ENCODE data around the gene FASN. TPM values are rescaled to one million over a fixed set of nuclear protein-coding genes. Genes with fewer than 3 reads are reported as not detected.

The FASN gene
- total RNA-seq, 4 donors from 2014 or later: 30.3 to 63.6 (median 44.8) TPM

DNA sequence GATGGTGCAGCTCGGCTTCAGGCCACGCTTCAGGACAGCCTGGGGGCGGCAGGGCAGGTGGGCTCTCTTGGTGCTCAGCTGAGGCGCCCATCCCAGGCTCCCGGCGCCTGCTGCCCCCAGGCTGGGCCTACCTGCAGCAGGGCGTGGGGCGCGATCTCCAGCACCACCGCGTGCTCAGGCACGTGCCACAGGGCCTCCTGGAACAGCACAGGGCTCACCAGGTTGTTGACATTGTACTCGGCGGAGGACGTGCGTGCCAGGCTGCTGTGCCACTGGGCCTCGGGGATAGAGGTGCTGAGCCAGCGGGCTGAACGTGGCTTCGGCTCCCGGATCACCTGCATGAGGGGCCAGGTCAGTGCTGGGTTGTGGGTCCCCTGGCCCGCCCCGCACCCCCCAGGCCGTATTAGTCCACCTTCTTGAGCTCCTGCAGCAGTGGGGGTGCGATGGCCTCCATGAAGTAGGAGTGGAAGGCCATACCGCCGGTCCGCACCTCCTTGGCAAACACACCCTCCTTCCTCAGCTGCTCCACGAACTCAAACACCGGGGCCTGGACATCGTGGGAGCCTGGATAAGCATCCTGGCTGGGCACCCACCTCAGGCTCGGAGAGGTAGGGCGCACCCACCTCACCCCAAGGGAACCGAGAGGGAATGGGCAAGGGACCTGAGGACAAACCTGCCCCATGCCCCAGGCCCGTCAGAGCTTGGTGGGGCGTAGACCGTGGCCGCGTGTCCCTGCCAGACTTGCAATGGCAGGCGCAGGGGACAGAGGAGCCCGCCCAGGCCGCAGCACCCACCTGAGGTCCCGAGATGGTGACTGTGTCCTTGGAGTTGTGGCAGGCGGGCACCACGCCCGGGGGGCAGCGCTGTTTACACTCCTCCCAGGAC, 9.0 kb downstream of the FASN start:
- intact Hi-C loops (cut with DNase I): no loop called here
- 92% methylated on average over 20 of the region's 47 CpGs for WGBS
- DNase-seq (ENCODE audit: extremely low spot score): no peak

GRCh38 chr17:82087961-82088837, 9.8 kb downstream of the FASN start:
- Histone ChIP-seq H3K36me3 (peaks cover 95 to 100% (median 100%) of the 10 kb centered on the region in 4 donors), H3K4me3 (no peak overlapping the region), H3K27me3 (no peaks in the 10 kb centered on the region), H3K9me3 (no peaks in the 10 kb centered on the region), H3K4me1 (no peaks in the 10 kb centered on the region), H3K27ac (replicated peaks in 1 of 4) (no peak overlapping the region)
- DNase-seq (ENCODE audit: extremely low spot score): no peak
- intact Hi-C loops (cut with DNase I): no loop called here
- TF ChIP-seq EP300 (IDR thresholded peaks at IDR 0.05) (no peak), POLR2A (IDR thresholded peaks at IDR 0.05; ENCODE audit: low read depth) (no peak), POLR2AphosphoS5 (IDR thresholded peaks at IDR 0.05) (no peak), CTCF (IDR thresholded peaks at IDR 0.05) (no peak)
- WGBS: 95% methylated on average over 47 of the region's 48 CpGs

More for the DNA sequence above, 9.0 kb downstream of the FASN start:
- no peaks in the 10 kb centered on the region for H3K4me1 ChIP-seq
- H3K27me3 ChIP-seq: no peaks in the 10 kb centered on the region
- H3K27ac ChIP-seq (replicated peaks in 1 of 4): no peak overlapping the region
- no peak overlapping the region for H3K4me3 ChIP-seq
- peaks cover 90 to 100% (median 100%) of the 10 kb centered on the region in 4 donors for H3K36me3 ChIP-seq
- H3K9me3 ChIP-seq: no peaks in the 10 kb centered on the region
- no peak for TF ChIP-seq POLR2A (IDR thresholded peaks at IDR 0.05; ENCODE audit: low read depth)
- TF ChIP-seq EP300 (IDR thresholded peaks at IDR 0.05): no peak

GRCh38 chr17:82086941-82087906, 10.8 kb downstream of the FASN start:
- H3K9me3 ChIP-seq: no peaks in the 10 kb centered on the region
- intact Hi-C loops (cut with DNase I): no loop called here
- H3K27me3 ChIP-seq: no peaks in the 10 kb centered on the region
- no peak for DNase-seq (ENCODE audit: extremely low spot score)
- H3K36me3 ChIP-seq: peaks cover 95 to 100% (median 100%) of the 10 kb centered on the region in 4 donors
- TF ChIP-seq POLR2A (IDR thresholded peaks at IDR 0.05; ENCODE audit: low read depth): no peak
- no peak for TF ChIP-seq EP300 (IDR thresholded peaks at IDR 0.05)
- TF ChIP-seq CTCF (IDR thresholded peaks at IDR 0.05): no peak
- TF ChIP-seq POLR2AphosphoS5 (IDR thresholded peaks at IDR 0.05): no peak
- no peaks in the 10 kb centered on the region for H3K4me1 ChIP-seq
- no peak overlapping the region for H3K4me3 ChIP-seq
- 87% methylated on average over 11 of the region's 39 CpGs for WGBS
- H3K27ac ChIP-seq (replicated peaks in 1 of 4): no peak overlapping the region

DNA sequence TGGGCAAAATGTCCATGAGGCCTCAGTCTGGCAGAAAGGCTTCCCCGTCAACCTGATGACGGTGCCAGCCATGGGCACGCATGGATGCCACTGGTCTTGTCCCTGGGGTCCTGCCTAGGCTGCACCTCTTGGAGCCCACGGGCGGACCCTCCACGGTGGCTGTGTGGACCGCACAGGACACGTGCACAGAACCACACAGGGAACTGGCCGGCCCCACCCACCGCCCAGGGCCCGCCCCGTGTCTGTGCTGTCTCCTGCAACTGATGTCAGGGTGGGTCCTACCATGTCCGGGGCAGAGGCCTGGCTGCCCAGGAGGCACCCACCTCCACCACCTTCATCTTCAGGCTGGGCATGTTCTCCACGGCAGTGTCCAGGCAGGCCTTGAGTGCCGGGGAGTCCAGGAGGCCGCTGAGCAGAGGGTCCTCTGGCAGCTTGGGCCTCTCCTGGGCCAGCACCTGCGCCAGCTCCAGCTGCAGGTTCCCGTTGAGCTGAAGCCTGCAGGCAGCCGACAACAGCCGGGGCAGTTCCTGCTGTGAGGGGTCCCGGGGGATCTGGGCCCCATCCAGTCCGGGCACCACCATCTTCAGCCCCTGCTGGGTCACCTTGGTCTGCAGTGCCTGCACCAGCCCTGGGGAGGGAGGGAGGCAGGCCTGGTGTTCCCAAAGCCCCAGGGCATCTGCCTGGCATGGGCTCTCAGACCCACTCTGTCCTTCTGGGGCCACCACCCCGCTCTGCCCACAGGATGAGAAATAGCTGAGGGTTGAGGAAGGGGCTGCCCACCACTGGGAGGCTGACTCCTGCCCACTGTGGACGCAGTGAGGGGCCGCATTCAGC, 11.9 kb downstream of the FASN start:
- H3K36me3 ChIP-seq: peaks cover 92 to 100% (median 100%) of the 10 kb centered on the region in 4 donors
- H3K4me1 ChIP-seq: no peaks in the 10 kb centered on the region
- DNase-seq (ENCODE audit: extremely low spot score): no peak
- no peaks in the 10 kb centered on the region for H3K9me3 ChIP-seq
- intact Hi-C loops (cut with DNase I): no loop called here
- H3K27me3 ChIP-seq: no peaks in the 10 kb centered on the region
- WGBS: 100% methylated on average over 3 of the region's 25 CpGs
- no peak for TF ChIP-seq EP300 (IDR thresholded peaks at IDR 0.05)
- no peak for TF ChIP-seq CTCF (IDR thresholded peaks at IDR 0.05)
- TF ChIP-seq POLR2A (IDR thresholded peaks at IDR 0.05; ENCODE audit: low read depth): no peak
- no peak for TF ChIP-seq POLR2AphosphoS5 (IDR thresholded peaks at IDR 0.05)
- H3K4me3 ChIP-seq: no peak overlapping the region
- H3K27ac ChIP-seq (replicated peaks in 1 of 4): no peak overlapping the region
